A673 (cell line): Measurements from ENCODE around the gene UCK2. TPM values are rescaled to one million over a fixed set of nuclear protein-coding genes. Genes with fewer than 3 reads are reported as not detected.

Experiments used
- BruUV-seq: library from RNA; stranded (reverse); fragments of 400-500 nt; replicated peaks from 2 replicates; lab custom pipeline; 2021; lab: Mats Ljungman, UMichigan
- CTCF ChIA-PET: fragments of 300-600 bp; sonication (Branson Sonifier 250); formaldehyde crosslinking; loops from one replicate; lab custom pipeline; 2022; ENCODE audit warnings: antibody characterized with exemption; lab: Charles Lee
- POLR2A ChIA-PET: fragments of 300-600 bp; sonication (Branson Sonifier 250); formaldehyde crosslinking; loops from one replicate; lab custom pipeline; 2022; ENCODE audit warnings: antibody characterized with exemption; ENCODE audit not compliant: low non-redundant PET; lab: Charles Lee
- DNase-seq: peaks from one replicate; pipeline ENCODE4 v3.0.0-alpha.2; 2015; ENCODE audit warnings: low spot score
- H3K27ac ChIP-seq: fragments of 200-600 bp; sonication (generic); 2 replicates; pipeline ENCODE4 v1.5.1; 2016; ENCODE audit warnings: mixed run types, low read depth, mild to moderate bottlenecking, mixed read lengths, antibody characterized with exemption, low read length; ENCODE audit not compliant: poor library complexity, severe bottlenecking
- H3K27me3 ChIP-seq: fragments of 200-600 bp; sonication (generic); replicated peaks from 2 replicates; pipeline ENCODE4 v1.6.1; 2017; ENCODE audit warnings: mixed run types, low read depth, mild to moderate bottlenecking, mixed read lengths, antibody characterized with exemption, low read length; ENCODE audit not compliant: insufficient read depth, poor library complexity
- H3K36me3 ChIP-seq: fragments of 200-600 bp; sonication (generic); 2 replicates; pipeline ENCODE4 v1.6.1; 2016; ENCODE audit warnings: mixed run types, mild to moderate bottlenecking, mixed read lengths, antibody characterized with exemption, low read length; ENCODE audit not compliant: insufficient read depth, poor library complexity, severe bottlenecking
- H3K4me1 ChIP-seq: fragments of 200-600 bp; sonication (generic); 2 replicates; pipeline ENCODE4 v1.6.1; 2017; ENCODE audit warnings: mixed run types, mild to moderate bottlenecking, mixed read lengths, antibody characterized with exemption, low read length; ENCODE audit not compliant: insufficient read depth, poor library complexity, severe bottlenecking
- H3K4me3 ChIP-seq: fragments of 200-600 bp; sonication (generic); 2 replicates; pipeline ENCODE4 v1.5.1; 2016; ENCODE audit warnings: low read depth, mixed run types, mild to moderate bottlenecking, mixed read lengths, low read length; ENCODE audit not compliant: poor library complexity, severe bottlenecking
- H3K9me3 ChIP-seq: fragments of 200-600 bp; sonication (generic); 2 replicates; pipeline ENCODE4 v1.6.1; 2016; ENCODE audit warnings: mixed run types, low read depth, mild to moderate bottlenecking, mixed read lengths, antibody characterized with exemption, low read length; ENCODE audit not compliant: poor library complexity, severe bottlenecking
- CTCF ChIP-seq: fragments of 300-800, 200-600 bp; sonication (generic); conservative IDR thresholded peaks from 2 replicates; pipeline ENCODE4 v1.5.1; 2017; ENCODE audit warnings: low read depth, mild to moderate bottlenecking, antibody characterized with exemption, low read length, moderate library complexity, mixed read lengths
- EZH2 ChIP-seq: fragments of 200-600 bp; sonication (generic); IDR thresholded peaks from 2 replicates; pipeline ENCODE4 v1.6.1; 2017; ENCODE audit warnings: borderline replicate concordance, low read depth, mild to moderate bottlenecking, mixed read lengths, antibody characterized with exemption, low read length; ENCODE audit not compliant: poor library complexity, severe bottlenecking
- intact Hi-C: fragments of 100-400 bp; cut with micrococcal nuclease; formaldehyde crosslinking; loops from one replicate; pipeline ENCODE4 v1.10.0; 2022; ENCODE audit not compliant: unreplicated experiment
- total RNA-seq: library from RNA; stranded (reverse); gene quantifications from 2 replicates; pipeline ENCODE4 v1.2.3, GENCODE V29; 2021

The UCK2 gene
- total RNA-seq, 1 experiment from 2014 or later: 78.7 TPM

DNA sequence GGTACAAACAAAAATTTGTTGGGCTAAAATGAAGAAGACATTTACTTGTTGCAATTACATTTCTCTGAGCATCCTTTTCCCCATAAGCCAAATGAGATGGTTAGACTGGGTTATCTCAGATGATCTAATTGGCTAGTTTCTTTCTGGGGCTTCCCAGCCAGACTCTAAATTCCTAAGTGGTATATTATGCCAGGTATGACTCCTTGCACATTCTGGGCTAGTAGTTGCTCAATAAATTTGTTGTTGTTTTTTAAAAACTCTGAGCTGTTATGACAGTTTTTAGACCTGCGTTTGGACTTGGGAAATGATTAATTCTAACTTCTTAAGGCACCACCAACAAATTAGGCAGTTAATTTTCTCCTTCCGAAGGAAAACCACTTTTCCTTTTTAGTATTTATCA lies 66.1 kb downstream of the UCK2 start:
- TF ChIP-seq EZH2 (no peak), CTCF (no peak)
- no peak overlapping the region for H3K4me3 ChIP-seq
- no peaks in the 10 kb centered on the region for H3K27me3 ChIP-seq
- no peak for DNase-seq
- intact Hi-C loops: no loop called here
- BruUV-seq: no TSS peak
- H3K27ac ChIP-seq: no peak overlapping the region
- no peaks in the 10 kb centered on the region for H3K4me1 ChIP-seq
- CTCF ChIA-PET: no interaction called here
- POLR2A ChIA-PET: no interaction called here
- peaks cover 42% of the 10 kb centered on the region for H3K36me3 ChIP-seq
- H3K9me3 ChIP-seq: no peaks in the 10 kb centered on the region

DNA sequence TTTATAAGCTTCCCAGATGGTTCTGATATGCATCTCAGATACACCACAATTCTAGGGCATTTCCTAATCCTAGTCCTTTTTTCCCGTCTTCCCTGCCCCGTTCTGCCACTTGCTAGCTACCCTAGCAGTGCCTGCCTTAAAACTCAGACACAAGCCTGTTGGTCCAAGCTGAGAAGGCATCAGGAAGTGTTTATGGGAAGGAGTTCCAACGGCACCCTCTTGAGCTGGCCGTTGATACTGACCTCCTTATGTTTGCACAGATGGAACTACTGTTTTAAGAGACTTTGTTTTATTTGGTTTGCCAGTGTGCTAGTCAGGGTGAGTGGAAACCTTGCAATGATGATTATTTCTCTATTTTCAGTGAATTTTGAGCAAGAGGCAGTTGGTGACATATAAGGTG lies 67.2 kb downstream of the UCK2 start:
- H3K36me3 ChIP-seq: peaks cover 44% of the 10 kb centered on the region
- CTCF ChIA-PET: no interaction called here
- H3K4me3 ChIP-seq: no peak overlapping the region
- no peak for DNase-seq
- H3K9me3 ChIP-seq: no peaks in the 10 kb centered on the region
- no TSS peak for BruUV-seq
- intact Hi-C loops: no loop called here
- no peak overlapping the region for H3K27ac ChIP-seq
- H3K27me3 ChIP-seq: no peaks in the 10 kb centered on the region
- POLR2A ChIA-PET: no interaction called here
- TF ChIP-seq EZH2 (no peak), CTCF (no peak)
- peaks cover 6% of the 10 kb centered on the region for H3K4me1 ChIP-seq

GRCh38 chr1:165895451-165895871 lies 68.0 kb downstream of the UCK2 start:
- intact Hi-C loops: no loop called here
- DNase-seq: no peak
- ChIA-PET CTCF (no interaction called here), POLR2A (no interaction called here)
- H3K27ac ChIP-seq: no peak overlapping the region
- TF ChIP-seq CTCF: no peak
- TF ChIP-seq EZH2: no peak
- H3K9me3 ChIP-seq: no peaks in the 10 kb centered on the region
- no TSS peak for BruUV-seq
- H3K27me3 ChIP-seq: no peaks in the 10 kb centered on the region
- no peak overlapping the region for H3K4me3 ChIP-seq
- peaks cover 38% of the 10 kb centered on the region for H3K36me3 ChIP-seq
- peaks cover 12% of the 10 kb centered on the region for H3K4me1 ChIP-seq
